HG03095 (cell line): ENCODE results near the gene HELZ.
"Not testable (repeated sequence)": the region's sequence is repeated elsewhere in the genome, so short reads cannot be mapped to it uniquely, and the experiment has no call there.

Experiments
- ATAC-seq: cut with Tn5 transposase; IDR thresholded peaks from one replicate; pipeline ENCODE4 v1.9.1; 2021; ENCODE audit warnings: moderate library complexity; ENCODE audit not compliant: unreplicated experiment

The HELZ gene

DNA sequence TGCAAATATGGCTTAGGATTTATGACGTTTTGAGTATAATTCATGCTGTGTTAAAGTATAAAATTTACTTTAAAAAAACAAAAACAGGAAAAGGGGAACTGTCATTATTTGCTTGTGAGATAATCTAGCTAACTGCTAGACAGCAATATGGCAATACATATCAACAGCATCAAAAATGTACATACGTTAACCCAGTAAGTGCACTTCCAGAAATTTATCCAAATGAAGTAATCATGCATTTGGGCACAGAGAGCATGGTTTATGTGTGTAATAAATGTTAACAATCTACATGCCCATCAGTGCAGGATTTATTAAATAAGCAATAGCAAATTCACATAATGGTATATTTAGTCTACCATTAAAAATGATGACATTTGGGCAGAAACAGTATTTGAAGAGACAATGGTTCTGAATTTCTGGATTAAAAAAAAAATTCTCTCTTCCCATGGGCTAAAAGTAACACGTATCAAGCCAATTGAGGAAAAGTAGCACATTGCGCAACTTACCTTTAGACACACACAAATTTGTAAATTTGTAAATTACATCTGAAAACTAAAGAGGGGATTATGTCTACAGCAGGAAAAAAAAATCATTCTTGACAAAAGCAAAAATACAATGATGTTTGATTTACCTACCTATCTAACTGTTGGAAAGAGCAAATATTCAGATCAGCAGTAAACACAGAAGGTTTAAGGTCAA lies 120.4 kb downstream of the HELZ start:
- no peak for ATAC-seq

DNA sequence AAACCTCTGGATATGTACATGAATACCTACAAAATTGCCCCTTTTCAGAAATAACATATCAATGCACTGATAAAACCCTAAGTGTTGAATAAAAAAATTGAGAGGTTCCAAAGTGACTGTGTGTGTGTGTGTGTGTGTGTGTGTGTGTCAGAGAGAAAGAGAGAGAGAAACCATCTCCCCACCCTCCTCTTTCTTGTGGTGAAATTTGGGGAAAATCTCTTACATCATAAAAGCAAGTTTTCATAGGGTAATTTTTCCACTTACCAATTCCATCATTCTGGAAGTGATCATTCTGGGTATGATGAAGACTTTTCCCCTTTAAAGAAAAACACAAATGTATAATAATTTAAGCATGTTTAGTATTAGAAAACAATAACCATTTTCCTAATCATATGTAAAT lies 121.3 kb downstream of the HELZ start:
- ATAC-seq, result no peak

DNA sequence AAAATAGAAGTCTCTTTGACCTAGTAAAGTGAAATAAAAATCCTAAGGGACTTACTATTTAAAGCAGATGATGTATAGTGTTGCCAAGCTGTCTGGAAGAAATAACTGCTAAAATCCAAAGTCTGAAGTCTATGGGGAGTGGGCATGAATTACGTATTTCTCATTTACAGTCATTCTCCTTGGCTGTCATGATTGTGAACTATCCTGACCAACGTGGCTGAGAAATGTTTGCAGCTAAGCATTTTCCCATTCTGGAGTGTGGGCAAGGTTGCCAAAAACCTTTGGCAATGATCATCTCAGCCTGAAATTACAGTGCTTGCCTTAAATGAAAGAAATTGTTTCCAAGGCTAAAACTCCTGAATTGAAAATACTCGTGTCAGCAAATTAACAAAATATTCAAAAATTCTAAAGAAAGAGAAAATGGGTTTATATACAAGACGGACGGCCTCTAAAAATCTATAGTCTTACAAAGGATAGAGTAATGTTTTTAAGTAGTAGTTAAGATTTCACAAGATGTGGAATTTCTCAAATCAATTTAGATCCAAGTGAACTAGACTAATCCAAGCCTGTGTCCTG lies 123.6 kb downstream of the HELZ start:
- ATAC-seq, result no peak

DNA sequence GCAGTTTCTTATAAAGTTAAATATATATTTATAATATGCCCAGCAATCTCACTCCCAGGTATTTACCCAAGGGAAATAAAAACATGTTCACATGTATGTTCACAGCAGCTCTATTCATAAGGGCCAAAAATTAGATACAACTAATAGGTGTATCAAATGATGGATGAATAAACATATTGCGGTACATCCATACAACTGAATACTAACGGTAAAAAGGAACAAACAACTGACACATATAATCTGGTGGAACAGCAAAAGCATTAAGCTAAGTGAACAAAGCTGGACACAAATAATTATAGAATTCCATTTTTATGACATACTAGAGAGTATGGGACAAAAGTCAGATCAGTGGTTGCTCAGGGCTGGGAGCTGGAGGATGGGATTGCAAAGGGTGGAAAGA lies 125.9 kb downstream of the HELZ start:
- no peak for ATAC-seq

DNA sequence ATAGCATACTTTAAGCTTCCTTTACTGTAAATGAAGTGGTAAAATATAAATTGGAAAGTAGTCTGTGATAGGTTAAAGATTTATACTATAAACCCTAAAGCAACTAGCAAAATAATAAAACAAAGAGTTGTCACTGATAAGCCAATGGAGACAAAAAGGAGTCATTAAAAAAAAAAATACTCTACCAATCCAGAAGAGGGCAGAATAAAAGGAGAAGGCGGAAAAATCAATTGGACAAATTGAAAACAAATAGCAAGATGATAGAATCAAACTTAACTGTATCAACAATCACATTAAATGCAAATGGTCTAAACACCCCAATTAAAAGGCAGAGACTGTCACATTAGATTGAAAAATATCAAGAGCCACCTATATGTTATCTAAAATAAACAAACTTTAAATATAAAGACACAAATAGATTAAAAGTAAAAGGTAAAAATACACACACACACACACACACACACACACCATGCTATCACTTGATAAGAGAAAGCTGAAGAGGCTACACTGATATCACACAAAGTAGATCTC lies 128.9 kb downstream of the HELZ start:
- ATAC-seq, result no peak

DNA sequence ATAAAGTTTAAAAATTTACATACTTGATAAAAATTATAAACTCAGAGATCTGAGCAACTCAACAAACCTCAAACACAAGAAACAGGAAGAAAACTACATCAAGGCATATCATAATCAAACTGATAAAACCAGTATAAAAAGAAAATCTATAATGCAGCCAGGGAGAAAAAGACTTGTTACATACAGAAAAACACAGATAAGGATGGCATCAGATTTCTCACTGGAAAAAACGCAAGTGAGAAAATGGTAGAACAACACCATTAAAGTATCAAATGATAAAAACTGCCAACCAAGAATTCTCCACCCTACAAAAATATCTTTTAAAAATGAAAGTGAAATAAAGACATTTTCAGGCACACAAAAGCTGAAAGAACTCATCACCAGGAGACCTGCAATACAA lies 129.6 kb downstream of the HELZ start:
- ATAC-seq, result no peak

DNA sequence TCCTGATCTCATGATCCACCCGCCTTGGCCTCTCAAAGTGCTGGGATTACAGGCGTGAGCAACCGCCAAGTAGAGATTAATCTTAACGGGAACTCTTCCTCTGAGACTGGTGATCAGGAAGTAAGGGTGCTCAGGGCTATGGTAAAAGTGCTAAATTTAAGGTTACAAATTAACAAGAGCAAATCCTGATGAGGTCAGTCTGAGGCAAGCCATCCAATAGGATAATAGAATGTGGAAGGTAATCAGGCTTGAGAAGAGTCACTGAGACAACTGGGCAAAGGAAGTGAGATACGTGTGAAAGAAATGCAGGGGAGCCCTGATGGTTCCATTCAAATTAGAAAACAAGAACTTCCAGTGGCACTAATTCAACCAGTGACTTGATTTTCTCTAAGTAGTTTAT lies 131.5 kb downstream of the HELZ start:
- ATAC-seq, result no peak

DNA sequence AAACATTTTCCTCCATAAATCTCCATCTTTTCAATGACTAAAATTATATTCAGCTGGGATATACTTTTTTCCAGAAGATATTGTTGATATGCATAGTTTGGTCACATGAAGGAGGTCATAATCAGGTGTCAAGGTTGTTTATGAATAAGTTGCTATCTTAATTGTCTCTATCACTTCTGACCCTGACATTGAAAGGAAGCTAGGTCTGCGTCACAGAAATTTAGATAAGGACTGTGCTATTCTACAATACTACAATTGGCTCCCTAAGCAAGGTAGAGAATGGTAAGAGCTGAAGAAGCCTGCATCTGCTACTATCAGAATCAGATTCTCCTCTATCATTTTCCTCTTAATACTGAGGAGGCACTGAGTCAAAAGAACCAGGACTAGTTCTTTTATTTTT lies 133.2 kb downstream of the HELZ start:
- ATAC-seq, result no peak

DNA sequence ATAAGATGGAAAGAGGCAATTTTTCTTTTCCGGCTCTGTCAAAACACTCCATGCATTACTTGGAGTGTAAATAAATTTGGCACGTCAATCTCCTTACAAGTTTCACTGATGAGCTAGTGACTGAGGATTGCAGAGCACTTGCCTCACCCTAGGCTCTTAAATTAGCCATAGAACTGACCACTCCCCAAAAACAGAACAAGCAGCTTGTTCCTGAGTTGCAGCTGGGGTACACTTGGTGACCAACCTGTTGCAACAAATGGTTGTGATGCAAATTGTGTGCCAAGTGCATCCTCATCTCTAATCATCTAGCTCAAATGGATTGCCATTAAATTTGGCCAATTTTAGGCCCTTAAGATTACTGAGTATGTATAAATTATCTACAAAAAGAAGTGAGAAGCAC lies 133.7 kb downstream of the HELZ start:
- no peak for ATAC-seq

DNA sequence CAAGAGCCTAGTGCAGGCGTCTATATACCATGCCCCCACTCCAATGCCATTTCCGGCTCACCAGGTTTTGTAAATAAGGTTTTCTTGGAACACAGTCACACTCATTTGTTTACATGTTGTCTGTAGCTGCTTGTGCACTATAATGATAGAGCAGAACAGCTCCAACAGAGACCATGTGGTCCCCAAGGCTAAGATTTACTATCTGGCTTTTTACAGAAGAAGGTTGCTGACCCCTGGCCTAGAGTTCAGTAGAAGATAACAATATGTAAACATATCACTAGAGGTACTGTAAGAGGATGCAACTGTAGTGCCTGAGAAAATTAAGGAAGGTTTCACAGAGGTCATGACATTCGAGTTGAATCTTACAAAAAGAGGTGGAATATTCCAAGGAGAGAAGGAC lies 134.4 kb downstream of the HELZ start:
- no peak for ATAC-seq

DNA sequence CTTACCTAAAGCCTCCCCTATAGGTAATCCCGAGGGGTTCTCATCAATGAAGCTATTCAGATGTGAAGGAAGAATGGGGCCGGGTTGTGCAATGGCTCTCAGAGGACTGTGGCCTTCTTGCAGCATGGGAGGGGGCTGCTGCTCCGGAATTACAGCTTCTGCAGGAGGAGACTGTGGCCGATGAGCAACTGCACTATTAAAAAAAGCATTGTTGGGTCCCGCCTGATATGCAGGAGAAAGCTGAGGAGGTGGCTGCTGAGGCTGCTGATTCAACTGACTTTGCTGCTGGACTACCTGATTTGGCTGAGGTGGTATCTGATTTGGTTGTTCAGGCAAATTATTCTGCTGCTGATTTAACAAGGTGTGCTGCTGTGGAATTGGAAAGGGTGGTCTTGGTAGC lies 135.9 kb downstream of the HELZ start:
- no peak for ATAC-seq

DNA sequence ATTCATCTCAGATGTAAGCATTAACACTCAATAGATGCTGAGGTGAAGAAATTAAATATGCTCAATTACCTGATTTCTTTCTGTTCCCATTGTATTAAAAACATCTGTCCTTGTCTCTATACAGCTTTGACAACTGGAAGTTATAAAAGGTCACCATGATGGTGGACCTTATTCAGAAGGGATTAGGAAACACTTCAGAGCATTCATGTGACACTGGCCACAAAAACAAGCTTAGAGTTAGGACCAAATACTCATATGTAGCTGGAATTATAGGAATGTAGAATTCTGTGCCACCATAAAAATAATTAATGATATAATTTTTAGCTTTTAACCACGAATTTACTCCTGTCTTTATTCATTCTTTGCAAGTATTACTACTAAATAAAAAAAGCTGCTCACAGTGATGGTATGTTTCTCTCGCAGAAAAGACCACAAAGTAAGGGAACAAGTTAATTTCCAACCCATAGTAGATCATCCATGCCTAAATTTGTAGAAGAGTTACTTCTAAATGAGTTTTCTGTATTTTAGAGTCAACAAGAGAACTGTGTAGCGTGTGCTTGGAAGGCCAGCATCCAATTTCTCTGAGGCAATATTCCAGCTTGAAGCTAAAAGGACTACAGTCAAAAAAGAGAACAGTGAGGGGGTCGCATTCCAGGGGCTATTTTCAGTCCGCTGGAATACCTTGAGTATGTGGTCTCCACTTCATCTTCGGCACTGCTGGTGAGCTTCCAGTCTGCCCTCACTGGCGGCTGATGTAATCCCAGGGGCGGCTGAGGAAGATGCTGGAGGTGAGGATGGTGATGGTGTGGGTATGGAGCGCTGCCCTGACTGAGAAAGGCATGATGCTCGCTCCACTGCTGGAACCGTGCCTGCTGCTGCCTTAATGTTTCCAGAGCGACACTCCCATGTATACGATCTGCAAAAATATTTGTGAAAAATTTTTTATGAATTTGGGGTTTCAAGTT lies 136.9 kb downstream of the HELZ start:
- no peak for ATAC-seq

DNA sequence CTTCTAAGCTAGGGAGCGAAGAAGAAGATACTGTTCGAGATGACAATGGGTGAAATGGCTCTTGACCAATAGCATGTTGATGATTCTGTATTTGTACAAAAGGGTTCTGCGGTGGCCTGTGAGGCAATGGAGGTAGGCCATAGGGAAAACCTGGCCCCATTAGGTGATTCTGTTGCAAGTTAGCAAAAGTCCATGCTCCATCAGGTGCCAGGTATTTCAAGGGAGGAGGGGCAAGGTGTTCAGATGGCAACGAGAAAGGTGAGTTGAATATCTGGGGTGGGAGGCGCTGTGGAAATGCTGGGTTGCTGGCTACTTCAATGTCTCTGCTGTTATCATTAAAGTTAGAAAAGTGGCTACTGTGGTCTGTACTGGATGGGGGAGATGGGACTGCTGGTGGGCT lies 137.8 kb downstream of the HELZ start:
- no peak for ATAC-seq

DNA sequence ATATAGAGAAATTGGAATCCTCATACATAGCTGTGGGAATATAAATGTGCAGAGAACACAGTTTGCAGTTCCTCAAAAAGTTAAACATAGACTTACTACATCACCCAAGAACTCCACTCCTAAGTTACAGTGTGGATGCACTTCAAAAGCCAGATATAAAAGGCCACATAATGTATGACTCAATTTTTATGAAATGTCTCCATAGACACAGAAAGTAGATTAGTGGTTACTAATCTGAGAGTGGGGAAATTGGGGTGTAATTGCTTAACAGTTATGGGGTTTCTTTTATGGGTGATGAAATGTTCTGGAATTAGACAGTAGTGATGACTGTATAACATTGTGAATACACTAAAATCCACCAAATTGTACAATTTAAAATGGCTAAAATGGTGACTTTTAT lies 139.8 kb downstream of the HELZ start:
- no peak for ATAC-seq

DNA sequence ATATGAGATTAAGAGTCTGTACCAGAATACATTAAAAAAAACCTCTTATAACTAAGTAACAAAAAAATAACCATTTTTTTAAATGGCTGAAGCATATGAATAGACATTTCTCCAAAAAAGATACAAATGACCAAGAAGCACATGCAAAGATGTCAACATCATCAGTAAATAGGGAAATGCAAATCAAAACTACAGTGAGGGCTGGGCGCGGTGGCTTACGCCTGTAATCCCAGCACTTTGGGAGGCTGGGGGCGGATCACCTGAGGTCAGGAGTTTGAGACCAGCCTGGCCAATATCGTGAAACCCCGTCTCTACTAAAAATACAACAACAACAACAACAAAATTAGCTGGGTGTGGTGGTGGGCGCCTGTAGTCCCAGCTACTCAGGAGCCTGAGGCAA lies 140.4 kb downstream of the HELZ start:
- not testable (repeated sequence) for ATAC-seq

DNA sequence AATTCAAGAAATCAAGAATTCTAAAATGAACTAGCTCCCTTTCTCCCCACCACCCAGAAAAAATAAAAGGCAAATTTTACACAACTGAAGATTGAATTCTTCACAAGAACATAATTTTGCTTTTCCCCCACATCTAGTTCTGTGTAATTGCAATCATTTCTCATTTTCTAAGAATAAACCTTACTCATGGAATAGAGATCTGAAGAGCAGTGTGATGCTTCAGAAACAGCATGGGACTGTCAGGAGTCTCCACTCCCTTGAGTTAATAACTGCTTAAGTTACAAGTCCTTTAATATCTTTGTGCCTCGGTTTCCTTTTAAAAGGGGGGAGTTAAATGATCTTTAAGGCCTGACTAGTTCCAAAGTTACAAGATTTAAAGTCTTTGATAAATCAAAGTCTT lies 147.0 kb downstream of the HELZ start:
- ATAC-seq, result no peak

DNA sequence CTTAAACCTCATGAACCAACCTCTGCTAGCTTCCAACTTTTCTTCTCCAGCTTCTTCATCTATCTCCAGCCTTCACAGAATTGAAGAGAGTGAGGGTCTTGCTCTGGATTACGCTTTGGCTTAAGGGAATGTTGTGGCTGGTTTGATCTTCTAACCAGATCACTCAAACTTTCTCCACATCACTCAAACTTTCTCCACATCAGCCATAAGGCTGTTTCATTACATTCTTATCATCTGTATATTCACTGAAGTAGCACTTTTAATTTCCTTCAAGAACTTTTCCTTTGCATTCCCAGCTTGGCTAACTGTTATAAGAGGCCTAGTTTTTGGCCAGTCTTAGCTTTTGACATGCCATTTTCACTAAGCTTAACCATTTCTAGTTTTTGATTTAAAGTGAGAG lies 148.4 kb downstream of the HELZ start:
- no peak for ATAC-seq

DNA sequence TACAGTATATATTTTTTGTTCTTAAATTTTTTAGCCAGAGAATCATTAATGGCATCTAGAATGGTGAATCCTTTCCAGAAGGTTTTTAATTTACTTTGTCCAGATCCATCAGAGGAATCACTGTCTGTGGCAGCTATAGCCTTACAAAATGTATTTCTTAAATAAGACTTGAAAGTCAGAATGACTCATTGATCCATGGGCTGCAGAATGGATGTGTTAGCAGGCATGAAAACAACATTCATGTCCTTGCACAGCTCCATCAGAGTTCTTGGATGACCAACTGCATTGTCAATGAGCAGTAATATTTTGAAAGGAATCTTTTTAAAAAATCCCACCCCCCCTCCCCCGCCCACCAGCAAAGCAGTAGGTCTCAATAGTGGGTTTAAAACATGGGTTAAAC lies 149.2 kb downstream of the HELZ start:
- ATAC-seq, result no peak

DNA sequence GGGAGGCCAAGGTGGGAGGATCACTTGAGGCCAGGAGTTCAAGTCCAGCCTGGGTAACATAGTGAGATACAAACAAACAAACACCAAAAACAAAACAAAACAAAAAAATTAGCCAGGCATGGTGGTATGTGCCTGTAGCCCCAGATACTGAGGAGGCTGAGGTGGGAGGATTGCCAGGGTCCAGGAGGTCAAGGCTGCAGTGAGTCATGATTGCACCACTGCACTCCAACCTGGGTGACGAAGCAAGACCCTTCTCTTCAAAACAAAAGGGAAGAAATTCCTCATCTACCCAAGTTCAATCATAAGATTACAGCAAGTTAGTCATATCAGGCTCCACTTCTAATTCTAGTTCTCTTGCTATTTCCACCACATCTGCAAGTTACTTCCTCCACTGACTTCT lies 149.7 kb downstream of the HELZ start:
- not testable (repeated sequence) for ATAC-seq

DNA sequence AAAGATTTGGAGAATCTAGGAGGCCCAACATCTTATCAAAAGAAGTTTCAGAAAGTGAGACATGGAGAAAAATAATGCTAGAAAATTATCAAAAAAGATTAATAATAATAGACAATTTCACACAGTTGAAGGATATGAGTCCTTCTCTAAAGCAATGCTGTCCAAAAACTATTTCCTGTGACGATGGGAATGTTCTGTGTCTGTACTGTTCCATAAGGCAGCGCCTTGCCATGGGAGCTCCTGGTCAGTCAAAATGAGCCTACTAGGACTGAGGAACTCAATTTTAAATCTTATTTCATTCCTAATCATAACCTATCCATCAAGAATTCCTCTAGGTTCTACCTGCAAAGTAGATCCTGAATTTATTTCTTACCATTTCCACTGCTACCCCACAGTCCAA lies 151.6 kb downstream of the HELZ start:
- ATAC-seq, result no peak

DNA sequence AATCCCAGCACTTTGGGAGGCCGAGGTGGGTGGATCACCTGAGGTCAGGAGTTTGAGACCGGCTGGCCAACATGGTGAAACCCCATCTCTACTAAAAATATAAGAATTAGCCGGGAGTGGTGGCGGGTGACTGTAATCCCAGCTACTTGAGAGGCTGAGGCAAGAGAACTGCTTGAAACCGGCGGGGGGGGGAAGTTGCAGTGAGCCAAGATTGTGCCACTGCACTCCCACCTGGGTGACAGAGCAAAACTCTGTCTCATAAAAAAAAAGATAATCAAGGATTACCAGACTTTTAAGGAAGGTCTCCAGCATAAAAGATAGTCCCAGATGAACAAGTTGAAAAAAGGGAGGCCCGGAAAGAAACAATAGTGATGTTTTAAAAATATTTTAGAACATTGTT lies 152.3 kb downstream of the HELZ start:
- ATAC-seq, result not testable (repeated sequence)

DNA sequence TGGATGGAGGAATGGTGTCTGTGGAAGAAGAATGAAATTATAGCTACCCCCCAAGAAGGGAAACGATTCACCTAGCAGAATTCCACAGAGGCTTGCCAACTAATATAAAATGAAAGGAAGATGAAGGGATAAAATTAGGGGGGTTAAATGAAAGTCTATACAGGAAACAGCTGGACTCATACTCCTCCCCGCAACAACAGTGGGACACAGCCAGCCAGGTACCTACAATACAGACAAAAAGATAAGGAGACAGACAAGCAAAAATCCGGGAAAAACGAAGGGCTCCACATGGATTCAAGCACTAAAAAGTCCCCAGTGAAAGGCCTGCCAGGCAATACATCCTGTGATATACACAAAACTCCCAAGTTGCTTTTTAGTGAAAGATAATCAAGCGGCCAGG lies 152.7 kb downstream of the HELZ start:
- no peak for ATAC-seq
